GM21576 (cell line): ENCODE measurements around the gene AANAT.

Experiments
- ATAC-seq: cut with Tn5 transposase; IDR thresholded peaks from one replicate; pipeline ENCODE4 v1.9.1; 2021; ENCODE audit warnings: mild to moderate bottlenecking, moderate library complexity; ENCODE audit not compliant: unreplicated experiment

The AANAT gene

GRCh38 chr17:76485569-76485968 lies 18.2 kb downstream of the AANAT start:
- no peak for ATAC-seq

- ATAC-seq: no peak
Measured at GRCh38 chr17:76487451-76488192, 20.2 kb downstream of the AANAT start.

- no peak for ATAC-seq
Measured at GRCh38 chr17:76490112-76490710, 22.8 kb downstream of the AANAT start.

GRCh38 chr17:76491271-76492122 lies 24.1 kb downstream of the AANAT start:
- ATAC-seq: no peak

GRCh38 chr17:76492123-76492988 lies 25.0 kb downstream of the AANAT start:
- ATAC-seq: peak; percentile 40

- peak; percentile 28 for ATAC-seq
Measured at GRCh38 chr17:76492989-76493501, 25.6 kb downstream of the AANAT start.

- no peak for ATAC-seq
Measured at GRCh38 chr17:76493505-76494167, 26.2 kb downstream of the AANAT start.

GRCh38 chr17:76495663-76496400 lies 28.4 kb downstream of the AANAT start:
- ATAC-seq: no peak

GRCh38 chr17:76496464-76496863 lies 29.1 kb downstream of the AANAT start:
- no peak for ATAC-seq

- ATAC-seq: no peak
Measured at GRCh38 chr17:76497699-76497978, 30.2 kb downstream of the AANAT start.

GRCh38 chr17:76497979-76498875 lies 30.8 kb downstream of the AANAT start:
- no peak for ATAC-seq

GRCh38 chr17:76498876-76499251 lies 31.5 kb downstream of the AANAT start:
- no peak for ATAC-seq

- ATAC-seq: no peak
Measured at GRCh38 chr17:76499267-76499667, 31.9 kb downstream of the AANAT start.

- no peak for ATAC-seq
Measured at GRCh38 chr17:76500074-76500746, 32.8 kb downstream of the AANAT start.

GRCh38 chr17:76500747-76501017 lies 33.3 kb downstream of the AANAT start:
- no peak for ATAC-seq

GRCh38 chr17:76501018-76501826 lies 33.8 kb downstream of the AANAT start, which contains the start of gene RHBDF2:
TSS of gene RHBDF2 (minus strand) at chr17:76501423. CDS start at chr17:76481524, 19,899 bp downstream.
- ATAC-seq: peak; percentile 62

- no peak for ATAC-seq
Measured at GRCh38 chr17:76501827-76502307, 34.5 kb downstream of the AANAT start.
